AG08396 (cell line): Measurements from ENCODE around the gene SLC37A1.
"Not testable (repeated sequence)": the region's sequence is repeated elsewhere in the genome, so short reads cannot be mapped to it uniquely, and the experiment has no call there.

ENCODE experiments used
- DNase-seq: peaks from one replicate; pipeline ENCODE4 v3.0.0; 2012; ENCODE audit warnings: low spot score, mixed read lengths

The SLC37A1 gene

DNA sequence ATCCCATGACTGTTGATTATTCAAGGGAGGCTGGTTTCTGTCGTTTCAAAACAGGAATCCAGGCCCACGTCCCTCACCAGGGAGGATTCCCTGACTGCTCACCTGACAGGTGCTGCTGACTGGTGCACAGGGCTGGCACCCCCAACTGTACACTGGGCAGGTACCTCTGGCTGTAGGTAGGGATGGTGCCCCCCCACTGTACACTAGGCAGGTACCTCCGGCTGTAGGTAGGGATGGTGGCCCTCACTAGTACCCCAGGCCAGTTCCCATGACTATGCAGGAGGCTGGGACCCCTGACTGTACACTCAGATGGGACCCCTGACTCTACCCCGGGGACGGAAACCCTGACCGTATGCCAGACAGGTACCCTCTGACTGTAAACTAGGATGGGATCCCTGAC, 106.2 kb downstream of the SLC37A1 start:
- no peak for DNase-seq

- DNase-seq: no peak
Measured at GRCh38 chr21:42621166-42621818, 107.6 kb downstream of the SLC37A1 start.

DNA sequence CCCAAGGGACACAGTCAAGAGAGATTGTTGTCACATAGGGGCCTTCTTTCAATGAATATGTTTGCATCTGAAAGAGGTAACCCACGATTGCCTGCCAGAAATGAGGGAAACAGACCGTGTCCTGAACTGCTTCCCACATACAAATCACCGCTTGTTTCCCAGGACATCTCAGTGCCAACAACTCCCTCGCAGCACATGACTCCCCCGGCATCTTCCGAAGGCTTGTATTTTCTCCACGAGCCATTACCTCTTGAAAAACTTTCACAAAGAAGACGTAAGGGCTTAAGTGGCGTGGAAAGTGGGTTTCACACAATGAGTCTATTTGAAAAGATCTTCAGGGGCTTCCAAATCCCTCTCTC, 108.1 kb downstream of the SLC37A1 start:
- no peak for DNase-seq

DNA sequence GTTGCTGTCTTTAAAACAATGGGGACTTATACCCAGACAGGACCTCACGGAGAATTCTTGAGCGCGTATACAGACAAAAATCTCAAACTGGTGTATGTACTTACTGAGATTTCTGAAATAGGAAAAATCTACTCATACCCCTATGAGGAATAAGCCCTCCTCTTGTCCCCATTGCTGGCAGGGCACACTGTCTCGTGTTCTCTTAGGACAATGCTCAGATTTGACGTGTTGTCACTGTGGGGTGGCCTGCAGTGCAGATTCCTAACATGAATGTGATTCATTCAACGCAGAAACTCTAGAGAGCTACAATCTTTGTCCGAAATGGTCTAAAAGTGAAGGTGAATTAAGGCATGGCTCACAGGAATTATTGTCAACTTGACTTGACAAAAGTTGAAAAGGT, 108.6 kb downstream of the SLC37A1 start:
- DNase-seq: no peak

DNA sequence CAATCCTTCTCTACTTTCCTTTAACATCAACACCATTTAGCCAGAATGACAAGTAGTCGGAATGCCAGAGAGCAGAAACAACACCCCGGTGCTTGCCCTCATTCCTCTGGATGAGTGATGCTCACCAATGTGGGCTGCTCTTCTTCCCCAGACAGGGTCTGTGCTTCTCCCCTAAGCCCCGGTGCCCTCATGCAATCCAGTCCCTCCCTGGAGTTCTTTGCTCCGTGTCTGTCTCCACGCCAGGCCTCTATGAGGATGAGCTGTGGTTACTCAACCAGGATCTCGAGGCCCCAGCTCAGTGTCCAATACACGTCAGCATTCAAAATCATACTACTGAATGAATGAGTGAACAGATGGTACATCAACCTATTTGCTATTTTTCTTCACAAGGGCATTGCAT, 110.0 kb downstream of the SLC37A1 start:
- DNase-seq: no peak

GRCh38 chr21:42624095-42624790, 110.6 kb downstream of the SLC37A1 start:
- DNase-seq: no peak

- no peak for DNase-seq
Measured at GRCh38 chr21:42624936-42625335, 111.3 kb downstream of the SLC37A1 start.

DNA sequence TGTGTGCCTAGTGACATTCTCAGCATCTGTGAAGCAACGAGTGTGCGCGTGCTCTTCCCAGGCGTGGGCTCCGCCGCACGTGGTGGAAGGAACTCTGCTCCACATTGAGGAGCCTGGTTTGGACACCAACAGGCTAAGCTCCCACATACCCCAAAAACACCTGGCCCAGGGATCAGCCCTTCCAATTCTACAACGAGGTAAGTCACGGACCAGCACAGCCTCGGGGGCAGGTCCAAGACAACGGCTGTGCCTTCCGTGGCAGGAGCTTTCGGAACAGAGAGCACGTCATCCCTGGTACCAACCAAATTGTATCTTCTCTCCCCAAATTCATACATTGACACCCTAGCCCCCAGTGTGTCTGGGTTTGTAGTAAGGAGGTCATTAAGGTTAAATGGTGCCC, 112.5 kb downstream of the SLC37A1 start:
- DNase-seq: no peak

GRCh38 chr21:42627527-42628289, 114.1 kb downstream of the SLC37A1 start:
- DNase-seq: no peak

- not testable (repeated sequence) for DNase-seq
Measured at GRCh38 chr21:42628466-42629061, 114.9 kb downstream of the SLC37A1 start.

DNA sequence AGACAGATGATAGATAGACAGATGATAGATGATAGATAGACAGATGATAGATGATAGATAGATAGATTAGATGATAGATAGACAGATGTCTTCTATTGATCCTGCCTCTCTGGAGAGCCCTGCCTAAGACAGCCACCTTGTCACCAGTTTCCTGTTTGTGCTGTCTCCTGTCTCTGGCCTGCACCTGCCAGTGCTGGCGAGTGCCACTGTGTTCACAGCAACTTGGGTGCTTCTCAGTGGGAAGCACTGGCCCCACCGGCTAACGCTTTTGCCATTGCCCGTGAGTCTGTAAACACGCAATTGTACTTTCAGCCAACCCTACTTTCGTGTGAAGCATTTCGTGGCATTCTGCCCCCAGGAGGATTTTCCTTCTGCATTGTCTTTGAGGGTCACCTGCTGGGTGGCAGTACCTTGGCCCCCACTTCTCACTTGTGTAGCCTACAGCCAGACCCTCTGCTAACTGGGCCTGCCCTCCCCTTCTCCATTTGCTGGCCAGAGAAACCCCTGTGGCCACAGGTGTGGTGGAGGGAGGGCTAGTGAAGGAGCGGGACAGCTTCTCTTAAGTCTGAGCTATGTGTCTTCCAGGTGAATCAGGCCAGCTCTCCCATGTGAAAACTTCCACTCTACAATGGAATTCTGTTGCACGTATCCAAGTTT, 116.4 kb downstream of the SLC37A1 start:
- DNase-seq: no peak

GRCh38 chr21:42630626-42631025, 117.0 kb downstream of the SLC37A1 start:
- no peak for DNase-seq
